Osteoblast (primary cell): ENCODE results near the gene RCAN2. TPM values are rescaled to one million over a fixed set of nuclear protein-coding genes. Genes with fewer than 3 reads are reported as not detected.

Experiments
- DNase-seq: peaks from one replicate; pipeline ENCODE4 v3.0.0; 2011; ENCODE audit warnings: low spot score, mixed read lengths; ENCODE audit not compliant: insufficient read length; ENCODE audit errors: missing footprints
- H2AFZ ChIP-seq: 2 replicates; pipeline ENCODE4 v1.6.0; 2011; ENCODE audit warnings: mild to moderate bottlenecking, low read length
- H3K27ac ChIP-seq: 2 replicates; pipeline ENCODE4 v1.5.1; 2011; ENCODE audit warnings: mild to moderate bottlenecking, low read depth, low read length, moderate library complexity
- H3K27me3 ChIP-seq: 2 replicates; pipeline ENCODE4 v1.6.0; 2012; ENCODE audit warnings: mild to moderate bottlenecking, control low read depth, inconsistent platforms, low read length, moderate library complexity; ENCODE audit not compliant: insufficient read depth
- H3K36me3 ChIP-seq: 2 replicates; pipeline ENCODE4 v1.5.1; 2011; ENCODE audit warnings: mild to moderate bottlenecking, low read length, control low read depth, moderate library complexity; ENCODE audit not compliant: insufficient read depth
- H3K4me1 ChIP-seq: 2 replicates; pipeline ENCODE4 v1.5.1; 2011; ENCODE audit warnings: mild to moderate bottlenecking, low read length, control low read depth, moderate library complexity; ENCODE audit not compliant: insufficient read depth
- H3K4me2 ChIP-seq: 2 replicates; pipeline ENCODE4 v1.6.0; 2011; ENCODE audit warnings: mild to moderate bottlenecking, low read length; ENCODE audit not compliant: insufficient read depth
- H3K4me3 ChIP-seq: fragments of 200-600 bp; sonication (generic); 3 replicates; pipeline ENCODE4 v1.5.1; 2012; ENCODE audit warnings: mild to moderate bottlenecking, low read length, inconsistent platforms; ENCODE audit not compliant: insufficient read depth
- H3K79me2 ChIP-seq: 2 replicates; pipeline ENCODE4 v1.6.0; 2012; ENCODE audit warnings: mild to moderate bottlenecking, low read length, control low read depth, inconsistent platforms; ENCODE audit not compliant: insufficient read depth
- H3K9me3 ChIP-seq: 2 replicates; pipeline ENCODE4 v1.5.1; 2011; ENCODE audit warnings: low read depth, low read length, control low read depth
- H4K20me1 ChIP-seq: 2 replicates; pipeline ENCODE4 v1.6.0; 2012; ENCODE audit warnings: mild to moderate bottlenecking, low read length, control low read depth; ENCODE audit not compliant: insufficient read depth
- CTCF ChIP-seq: IDR thresholded peaks from 2 replicates; pipeline ENCODE4 v1.5.1; 2011; ENCODE audit warnings: mild to moderate bottlenecking, low read depth, low read length, moderate library complexity; ENCODE audit errors: extremely low read depth
- total RNA-seq: library from RNA; depleted of rRNA; stranded (reverse); fragments of >200 nt; gene quantifications from 2 replicates; pipeline ENCODE4 v1.2.3, GENCODE V29; 2012

RCAN2 gene
- total RNA-seq, 1 donor, result 14.1 TPM

GRCh38 chr6:46255528-46255927 is 235.7 kb downstream of the RCAN2 start:
- no peaks in the 10 kb centered on the region for H3K36me3 ChIP-seq
- H3K9me3 ChIP-seq, result no peaks in the 10 kb centered on the region
- no peak overlapping the region for H2AFZ ChIP-seq
- H3K4me2 ChIP-seq, result no peak overlapping the region
- H3K79me2 ChIP-seq, result no peaks in the 10 kb centered on the region
- no peak overlapping the region for H3K27ac ChIP-seq
- H3K27me3 ChIP-seq, result no peaks in the 10 kb centered on the region
- no peaks in the 10 kb centered on the region for H3K4me1 ChIP-seq
- no peak for TF ChIP-seq CTCF
- H4K20me1 ChIP-seq, result no peaks in the 10 kb centered on the region
- no peak overlapping the region for H3K4me3 ChIP-seq
- DNase-seq, result no peak

- no peaks in the 10 kb centered on the region for H3K4me1 ChIP-seq
Observed at GRCh38 chr6:46254946-46255345, 236.3 kb downstream of the RCAN2 start.

GRCh38 chr6:46254331-46254730 is 236.9 kb downstream of the RCAN2 start:
- no peak for TF ChIP-seq CTCF
- DNase-seq, result no peak
- Histone ChIP-seq H4K20me1 (no peaks in the 10 kb centered on the region), H3K27ac (no peak overlapping the region), H3K9me3 (no peaks in the 10 kb centered on the region), H3K27me3 (no peaks in the 10 kb centered on the region), H3K4me2 (no peak overlapping the region), H3K4me1 (no peaks in the 10 kb centered on the region), H3K4me3 (no peak overlapping the region), H3K79me2 (no peaks in the 10 kb centered on the region), H2AFZ (no peak overlapping the region), H3K36me3 (no peaks in the 10 kb centered on the region)

More at GRCh38 chr6:46254946-46255345, 236.3 kb downstream of the RCAN2 start:
- H2AFZ ChIP-seq, result no peak overlapping the region
- H4K20me1 ChIP-seq, result no peaks in the 10 kb centered on the region
- H3K79me2 ChIP-seq, result no peaks in the 10 kb centered on the region
- TF ChIP-seq CTCF, result no peak
- H3K27me3 ChIP-seq, result no peaks in the 10 kb centered on the region
- H3K4me3 ChIP-seq, result no peak overlapping the region
- no peaks in the 10 kb centered on the region for H3K9me3 ChIP-seq
- no peak overlapping the region for H3K4me2 ChIP-seq
- no peak overlapping the region for H3K27ac ChIP-seq
- H3K36me3 ChIP-seq, result no peaks in the 10 kb centered on the region
- no peak for DNase-seq

- H3K4me2 ChIP-seq, result no peak overlapping the region
- no peak overlapping the region for H2AFZ ChIP-seq
- H3K27me3 ChIP-seq, result no peaks in the 10 kb centered on the region
- TF ChIP-seq CTCF, result no peak
- H3K27ac ChIP-seq, result no peak overlapping the region
- no peaks in the 10 kb centered on the region for H3K79me2 ChIP-seq
- H3K4me3 ChIP-seq, result no peak overlapping the region
- H3K36me3 ChIP-seq, result no peaks in the 10 kb centered on the region
- no peaks in the 10 kb centered on the region for H3K4me1 ChIP-seq
- no peak for DNase-seq
- no peaks in the 10 kb centered on the region for H4K20me1 ChIP-seq
- no peaks in the 10 kb centered on the region for H3K9me3 ChIP-seq
Observed at GRCh38 chr6:46251583-46252339, 239.5 kb downstream of the RCAN2 start.
